IPS-11a (cell line): ENCODE measurements around the gene RAPGEF6.
"Not testable (repeated sequence)": the region's sequence is repeated elsewhere in the genome, so short reads cannot be mapped to it uniquely, and the experiment has no call there.

Experiments used
- H3K4me3 ChIP-seq: one replicate; pipeline ENCODE4 v1.5.1; 2013; ENCODE audit warnings: low read depth, low read length, control low read depth

Gene RAPGEF6

GRCh38 chr5:131644370-131644769 lies 9.3 kb upstream of the RAPGEF6 start:
- H3K4me3 ChIP-seq = no peak overlapping the region

- H3K4me3 ChIP-seq = no peak overlapping the region
These were observed 6.5 kb upstream of the RAPGEF6 start for GRCh38 chr5:131641494-131641893.

- H3K4me3 ChIP-seq = no peak overlapping the region
These were observed 5.2 kb upstream of the RAPGEF6 start for GRCh38 chr5:131640043-131640856.

GRCh38 chr5:131639148-131639547 lies 4.1 kb upstream of the RAPGEF6 start:
- no peak overlapping the region for H3K4me3 ChIP-seq

- H3K4me3 ChIP-seq = no peak overlapping the region
These were observed 2.7 kb upstream of the RAPGEF6 start for GRCh38 chr5:131637694-131638093.

GRCh38 chr5:131635684-131636572 lies 899 bp upstream of the RAPGEF6 start:
- peak overlapping the region; percentile 97 for H3K4me3 ChIP-seq

GRCh38 chr5:131634666-131634995 lies 398 bp downstream of the RAPGEF6 start:
- peak overlapping the region; percentile 97 for H3K4me3 ChIP-seq

- peak overlapping the region; percentile 97 for H3K4me3 ChIP-seq
These were observed 791 bp downstream of the RAPGEF6 start for GRCh38 chr5:131634238-131634637.

- H3K4me3 ChIP-seq = peak overlapping the region; percentile 97
These were observed 1.2 kb downstream of the RAPGEF6 start for GRCh38 chr5:131633830-131634229.

- no peak overlapping the region for H3K4me3 ChIP-seq
These were observed 4.1 kb downstream of the RAPGEF6 start for GRCh38 chr5:131630963-131631350.

GRCh38 chr5:131630208-131630962 lies 4.6 kb downstream of the RAPGEF6 start:
- H3K4me3 ChIP-seq = no peak overlapping the region

- no peak overlapping the region for H3K4me3 ChIP-seq
These were observed 6.0 kb downstream of the RAPGEF6 start for GRCh38 chr5:131628990-131629389.

GRCh38 chr5:131627207-131627865 lies 7.7 kb downstream of the RAPGEF6 start:
- no peak overlapping the region for H3K4me3 ChIP-seq

- no peak overlapping the region for H3K4me3 ChIP-seq
These were observed 12.4 kb downstream of the RAPGEF6 start for GRCh38 chr5:131622633-131623032.

GRCh38 chr5:131621164-131621563 lies 13.9 kb downstream of the RAPGEF6 start:
- H3K4me3 ChIP-seq = not testable (repeated sequence)

GRCh38 chr5:131619102-131619501 lies 15.9 kb downstream of the RAPGEF6 start:
- H3K4me3 ChIP-seq = no peak overlapping the region

- H3K4me3 ChIP-seq = no peak overlapping the region
These were observed 17.7 kb downstream of the RAPGEF6 start for GRCh38 chr5:131617140-131617822.

GRCh38 chr5:131615957-131616356 lies 19.1 kb downstream of the RAPGEF6 start:
- no peak overlapping the region for H3K4me3 ChIP-seq

GRCh38 chr5:131613423-131613822 lies 21.6 kb downstream of the RAPGEF6 start:
- H3K4me3 ChIP-seq = no peak overlapping the region

- H3K4me3 ChIP-seq = no peak overlapping the region
These were observed 24.0 kb downstream of the RAPGEF6 start for GRCh38 chr5:131611064-131611381.
